Measurements from ENCODE around the gene WWOX.

WWOX gene

DNA sequence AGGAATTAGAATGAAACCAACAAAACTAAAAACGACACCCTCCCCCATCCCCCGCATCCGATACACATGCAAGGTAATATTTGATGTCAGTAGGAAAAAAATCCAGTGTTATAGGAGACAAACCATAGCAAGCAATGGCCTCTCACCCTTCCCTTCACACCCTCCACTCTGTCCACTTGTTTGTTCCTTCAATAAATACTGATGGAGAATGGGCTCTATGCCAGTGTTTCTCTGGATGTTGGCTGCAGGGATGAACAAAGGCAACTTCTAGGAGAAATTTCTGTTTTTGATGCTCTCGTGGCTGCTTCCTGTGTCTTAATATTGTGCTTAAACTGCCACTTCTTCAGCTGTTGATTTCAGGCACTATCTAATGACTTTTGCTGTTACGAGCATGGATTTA, 98.8 kb downstream of the WWOX start:
- FAIRE-seq: no peak

DNA sequence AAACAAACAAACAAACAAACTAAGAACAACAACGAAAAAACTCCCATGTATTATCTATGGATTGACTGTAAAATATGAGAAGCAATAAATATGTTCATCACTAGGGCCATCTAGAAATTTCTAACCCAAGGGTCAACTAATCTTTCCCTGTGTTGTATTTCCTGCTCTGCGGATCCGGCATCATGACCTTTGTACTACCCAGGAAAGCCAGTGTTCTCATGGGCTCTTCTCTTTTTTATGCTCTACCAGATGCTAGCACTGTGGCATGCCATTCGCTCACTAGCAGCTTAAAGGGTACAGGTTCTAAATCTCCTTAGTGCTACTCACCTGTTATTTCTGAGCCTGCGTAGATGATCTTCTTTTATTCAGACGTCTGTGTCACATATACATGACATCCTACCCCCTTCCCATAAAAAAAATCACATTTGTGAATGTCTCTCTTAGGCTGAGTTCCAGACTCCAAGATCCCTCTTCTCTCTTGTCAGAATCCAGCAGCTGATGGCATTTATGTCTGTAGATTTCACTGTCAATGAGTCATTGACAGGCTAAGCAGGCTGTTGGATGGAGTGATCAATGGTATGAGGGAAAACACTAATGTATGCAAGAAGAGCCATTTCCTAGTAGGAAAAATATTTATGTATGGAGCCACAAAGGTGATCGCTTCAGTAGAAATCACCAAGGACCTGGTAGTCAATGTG, 100.0 kb downstream of the WWOX start:
- no peak for FAIRE-seq

DNA sequence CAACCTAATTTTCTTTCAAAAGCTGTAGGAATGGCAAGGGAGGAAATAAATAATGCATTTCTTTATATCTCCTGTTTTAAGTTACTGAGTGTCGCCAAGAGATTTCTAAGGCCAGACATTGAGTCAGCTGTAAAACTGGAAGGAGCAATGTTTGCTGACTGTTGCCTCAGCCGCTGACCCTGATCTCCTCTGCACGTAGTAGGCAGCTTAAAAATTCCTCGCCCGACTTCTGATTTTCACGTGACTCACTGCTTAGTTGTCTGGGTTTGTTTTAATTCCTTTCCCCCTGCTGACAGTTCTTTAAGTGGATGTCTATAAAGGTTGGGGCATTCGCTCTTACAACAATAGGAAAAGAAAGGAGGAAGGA, 100.6 kb downstream of the WWOX start:
- no peak for FAIRE-seq

DNA sequence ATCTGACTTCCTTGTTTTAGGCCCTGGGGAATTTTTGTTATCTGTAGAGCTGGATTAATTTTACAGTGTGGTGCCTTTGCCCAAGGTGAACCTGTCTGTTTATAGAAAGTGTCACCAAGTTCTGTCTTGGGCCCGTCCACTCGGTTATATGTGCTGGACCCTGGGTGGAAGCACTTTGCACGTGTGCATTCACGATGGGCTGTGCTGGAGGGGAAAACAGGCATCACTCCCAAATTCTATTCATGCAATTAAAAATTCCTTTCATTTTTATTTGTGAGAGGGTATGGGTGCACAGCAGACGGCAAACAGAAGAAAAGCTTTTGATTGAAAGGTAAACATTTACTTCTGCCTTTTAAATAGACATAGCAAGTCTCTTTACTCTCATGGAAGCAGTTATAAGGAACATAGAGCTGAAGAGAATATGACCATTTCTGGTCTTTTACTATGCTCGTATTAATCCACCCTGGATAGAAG, 101.2 kb downstream of the WWOX start:
- FAIRE-seq: no peak

DNA sequence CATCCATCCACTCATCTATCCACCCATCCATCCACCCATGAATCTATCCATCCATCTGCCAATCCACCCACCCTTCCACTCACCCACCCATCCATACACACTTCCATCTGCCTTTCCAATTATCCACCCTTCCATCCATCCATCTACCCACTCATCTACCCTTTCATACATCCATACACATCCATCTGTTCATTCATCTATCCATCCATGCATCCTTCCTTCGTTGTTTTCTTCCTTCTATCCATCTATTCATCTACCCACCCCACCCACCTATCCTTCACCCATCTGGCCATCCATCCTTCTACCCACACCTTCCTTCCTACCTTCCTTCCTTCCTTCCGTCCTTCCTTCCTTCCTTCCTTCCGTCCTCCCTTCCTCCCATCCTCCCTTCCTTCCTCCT, 106.1 kb downstream of the WWOX start:
- FAIRE-seq: no peak

DNA sequence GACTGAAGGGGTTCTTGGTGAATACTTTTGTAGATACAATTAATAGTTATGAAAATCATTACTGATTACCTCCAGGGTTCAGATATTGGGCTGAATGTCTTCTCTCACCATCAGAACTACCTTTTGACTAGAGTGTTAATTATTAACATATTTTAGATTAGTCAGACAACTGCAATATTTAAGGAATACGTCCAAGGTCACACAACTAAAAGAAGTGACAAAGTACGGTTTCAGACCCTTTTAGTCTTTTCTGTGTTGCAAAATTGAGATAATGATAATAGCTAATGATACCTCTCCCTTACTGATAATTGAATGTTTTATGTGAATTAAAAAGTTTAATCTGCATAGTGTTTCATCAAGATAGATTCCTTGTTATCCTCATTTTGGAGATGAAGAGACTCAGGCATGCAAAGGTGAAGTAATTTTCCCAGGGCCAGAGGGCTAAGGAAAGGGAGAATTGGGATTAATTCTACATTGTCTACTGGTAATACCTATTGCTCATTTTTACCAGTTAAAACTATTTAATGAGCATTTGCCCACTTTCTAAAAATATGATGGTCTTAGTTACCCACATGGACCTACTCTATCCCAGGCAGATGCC, 107.3 kb downstream of the WWOX start:
- no peak for FAIRE-seq

DNA sequence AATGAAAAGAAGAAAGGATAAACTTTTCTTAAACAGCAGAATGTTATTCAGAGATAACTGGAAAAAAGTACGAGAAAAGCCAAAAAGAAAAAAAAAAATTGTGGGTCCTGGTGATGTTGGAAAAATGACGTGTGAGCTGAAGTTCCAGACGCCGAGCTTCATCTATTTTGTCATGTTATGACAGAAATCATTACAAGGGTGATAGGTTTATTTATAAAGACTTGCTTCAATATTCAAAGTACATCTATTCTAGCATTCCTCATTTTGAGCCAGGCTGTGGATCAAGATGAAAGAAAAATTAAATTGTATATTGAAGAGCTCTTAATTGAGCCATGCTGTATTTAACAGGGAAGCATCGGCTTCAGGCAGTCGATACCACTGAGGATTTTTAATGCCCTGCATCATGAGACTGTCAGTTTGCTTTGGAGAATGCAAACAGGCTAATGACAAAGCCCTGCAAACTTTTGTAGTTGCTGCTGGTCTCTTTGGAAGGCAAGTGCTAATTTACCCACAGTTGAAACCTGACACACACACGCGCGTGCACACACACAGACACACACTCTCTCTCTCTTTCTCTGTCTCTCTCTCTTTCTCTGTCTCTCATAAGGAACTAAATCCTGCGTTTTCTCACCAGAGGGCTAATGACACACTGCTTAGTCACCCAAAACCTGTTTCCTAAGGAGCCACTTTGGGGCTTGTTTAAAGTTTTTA, 110.7 kb downstream of the WWOX start:
- no peak for FAIRE-seq

DNA sequence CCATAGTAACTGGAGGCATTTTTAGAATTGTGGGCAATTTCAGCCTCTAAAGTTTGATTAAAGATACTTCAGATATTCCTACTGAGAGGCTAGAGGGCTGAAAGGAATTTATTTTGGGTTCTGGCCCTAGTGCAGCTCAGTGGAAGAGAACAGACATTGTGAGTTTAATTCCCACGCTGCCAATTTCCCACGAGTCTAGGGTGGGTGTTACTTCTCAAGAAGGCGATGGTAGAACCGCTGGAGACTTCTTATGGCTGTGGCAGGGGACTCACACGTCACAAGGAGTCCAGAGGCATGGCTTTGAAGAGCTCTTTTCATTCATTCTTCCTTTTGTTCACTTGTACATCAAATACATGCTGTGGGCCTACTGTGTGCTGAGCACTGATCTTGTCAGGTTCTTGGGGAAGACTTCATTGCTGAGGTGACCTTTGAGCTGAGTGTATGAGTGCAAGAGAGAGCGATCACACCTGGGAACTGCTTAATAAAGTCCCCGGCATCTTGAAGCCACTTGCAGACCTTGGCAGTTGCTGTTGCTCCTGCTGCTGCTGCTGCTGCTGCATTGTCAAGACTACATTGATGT, 111.7 kb downstream of the WWOX start:
- no peak for FAIRE-seq

DNA sequence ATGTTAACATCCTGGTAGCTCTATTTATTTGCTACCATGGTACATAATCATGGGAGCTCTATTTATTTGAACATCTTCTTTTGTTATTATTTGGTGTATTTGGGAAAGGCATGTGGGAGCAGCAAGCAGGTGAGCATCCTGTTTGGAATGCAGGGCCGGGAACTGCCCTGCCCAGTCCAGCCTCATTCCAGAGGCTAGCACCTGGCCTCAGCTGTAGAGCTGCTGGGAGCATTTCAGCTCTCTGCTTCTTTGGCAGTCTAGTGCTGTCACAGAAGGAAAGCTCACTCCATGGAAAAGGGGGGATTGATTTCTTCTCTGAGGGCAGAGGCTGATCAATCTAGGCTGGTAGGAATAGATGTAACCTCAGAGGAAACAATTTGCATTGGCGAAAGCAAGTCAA, 112.5 kb downstream of the WWOX start:
- FAIRE-seq: no peak

DNA sequence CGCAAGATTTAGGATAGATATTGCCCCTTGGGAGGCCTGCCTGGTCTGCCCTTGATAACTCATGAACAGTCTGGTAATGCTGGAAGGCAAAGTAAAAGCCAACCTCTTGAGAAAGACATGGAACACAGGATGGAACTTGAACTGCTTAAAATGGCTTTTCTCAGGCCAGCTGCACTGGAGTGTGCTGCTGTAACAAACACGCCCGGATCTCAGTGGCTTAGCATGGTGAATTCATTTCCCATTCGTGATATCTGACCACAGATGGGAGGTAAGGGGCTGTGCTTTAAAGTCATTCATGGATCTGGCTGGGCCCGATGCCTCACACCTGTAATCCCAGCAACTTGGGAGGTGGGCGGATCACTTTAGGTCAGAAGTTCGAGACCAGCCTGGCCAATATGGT, 113.2 kb downstream of the WWOX start:
- FAIRE-seq: no peak

DNA sequence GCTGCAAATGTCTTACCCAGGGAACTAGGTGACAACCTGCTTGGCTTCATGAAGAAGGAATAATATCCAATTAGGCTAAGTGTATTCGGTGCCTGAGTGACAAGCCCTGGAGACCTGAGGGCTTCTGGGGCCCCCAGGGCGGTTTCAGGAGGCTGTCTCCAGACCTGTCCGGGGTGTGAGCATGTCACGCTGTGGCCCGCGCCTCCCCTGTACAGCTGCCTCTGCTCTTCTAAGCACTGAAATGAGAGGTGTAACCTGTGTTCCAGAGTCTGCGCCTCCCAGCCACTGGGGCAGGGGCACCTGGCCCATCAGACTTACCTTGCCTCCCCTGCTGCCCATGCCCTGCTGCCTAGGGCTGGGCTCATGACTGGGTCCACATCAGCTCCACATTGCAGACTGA, 114.3 kb downstream of the WWOX start:
- FAIRE-seq: no peak

DNA sequence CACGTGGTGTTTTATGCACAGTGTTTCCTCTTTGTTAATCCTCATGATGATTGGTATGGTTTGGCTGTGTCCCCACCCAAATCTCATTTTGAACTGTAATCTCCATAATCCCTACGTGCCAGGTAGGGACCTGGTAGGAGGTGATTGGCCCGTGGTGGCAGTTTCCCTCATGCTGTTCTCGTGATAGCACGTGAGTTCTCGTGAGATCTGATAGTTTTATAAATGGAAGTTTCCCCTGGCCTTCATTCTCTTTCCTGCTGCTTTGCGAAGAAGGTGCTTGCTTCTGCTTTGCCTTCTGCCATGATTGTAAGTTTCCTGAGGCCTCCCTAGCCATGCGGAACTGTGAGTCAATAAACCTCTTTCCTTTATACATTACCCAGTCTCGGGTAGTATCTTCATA, 115.8 kb downstream of the WWOX start:
- no peak for FAIRE-seq

DNA sequence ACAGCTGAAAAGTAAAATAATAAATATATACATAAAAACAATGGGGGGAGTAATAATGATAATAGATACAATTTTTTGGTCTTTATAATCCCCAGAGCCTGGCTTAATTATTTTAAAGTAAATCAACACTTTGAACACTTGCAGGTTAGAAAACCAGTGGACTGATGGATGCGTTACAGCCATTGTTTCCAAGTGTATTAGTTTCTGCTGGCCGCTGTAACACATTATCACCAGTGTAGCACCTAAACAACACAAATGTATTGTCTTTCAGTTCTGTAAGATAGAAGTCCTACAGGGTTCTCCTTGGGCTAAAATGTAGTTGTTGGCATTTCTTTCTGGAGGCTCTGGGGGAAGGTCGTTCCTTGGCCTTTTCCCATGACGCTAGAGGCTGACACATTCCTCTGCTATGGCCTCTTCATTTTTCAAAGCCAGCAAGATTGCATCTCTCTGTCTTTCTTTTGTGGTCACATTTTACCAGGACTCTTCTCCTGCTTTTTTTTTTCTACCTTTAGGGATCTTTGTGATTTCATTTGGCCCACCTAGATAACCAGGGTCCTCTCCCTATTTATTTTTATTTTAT, 116.8 kb downstream of the WWOX start:
- FAIRE-seq: no peak

DNA sequence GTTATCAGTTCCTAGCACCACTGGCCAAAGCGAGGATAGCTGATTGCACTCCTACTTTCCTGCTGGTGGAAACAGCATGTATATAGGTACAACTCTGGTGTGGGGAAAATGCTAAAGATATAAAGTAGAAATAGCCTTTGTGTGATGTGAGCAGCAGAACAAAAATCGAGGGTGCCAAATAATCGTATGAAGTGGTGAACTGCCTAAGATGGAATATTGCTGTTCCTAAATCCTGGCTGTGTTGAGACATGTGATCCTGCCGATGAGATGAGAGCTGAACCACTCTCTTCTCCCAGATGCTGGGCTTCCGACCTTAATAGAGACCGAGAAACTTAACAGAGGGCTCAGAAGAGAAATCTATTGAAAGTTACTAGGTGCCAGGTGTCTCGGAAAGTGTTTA, 117.8 kb downstream of the WWOX start:
- no peak for FAIRE-seq

DNA sequence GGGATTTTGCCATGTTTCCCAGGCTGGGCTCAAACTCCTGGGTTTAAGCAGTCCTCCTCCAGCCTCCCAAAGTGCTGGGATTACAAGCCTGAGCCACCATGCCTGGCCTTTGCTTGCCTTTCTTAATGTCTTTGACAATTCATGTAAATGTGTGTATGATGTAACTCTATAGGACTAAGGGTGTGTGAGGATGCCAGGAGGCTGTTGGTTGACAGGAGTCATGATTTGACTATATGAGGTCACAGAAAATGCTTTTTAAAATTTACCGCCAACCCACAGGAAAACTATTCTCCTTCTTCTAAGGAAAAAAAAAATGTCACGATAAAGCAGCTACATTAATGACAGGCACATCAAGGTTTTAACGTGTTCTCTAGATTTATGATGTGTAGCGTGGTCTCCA, 118.8 kb downstream of the WWOX start:
- no peak for FAIRE-seq

DNA sequence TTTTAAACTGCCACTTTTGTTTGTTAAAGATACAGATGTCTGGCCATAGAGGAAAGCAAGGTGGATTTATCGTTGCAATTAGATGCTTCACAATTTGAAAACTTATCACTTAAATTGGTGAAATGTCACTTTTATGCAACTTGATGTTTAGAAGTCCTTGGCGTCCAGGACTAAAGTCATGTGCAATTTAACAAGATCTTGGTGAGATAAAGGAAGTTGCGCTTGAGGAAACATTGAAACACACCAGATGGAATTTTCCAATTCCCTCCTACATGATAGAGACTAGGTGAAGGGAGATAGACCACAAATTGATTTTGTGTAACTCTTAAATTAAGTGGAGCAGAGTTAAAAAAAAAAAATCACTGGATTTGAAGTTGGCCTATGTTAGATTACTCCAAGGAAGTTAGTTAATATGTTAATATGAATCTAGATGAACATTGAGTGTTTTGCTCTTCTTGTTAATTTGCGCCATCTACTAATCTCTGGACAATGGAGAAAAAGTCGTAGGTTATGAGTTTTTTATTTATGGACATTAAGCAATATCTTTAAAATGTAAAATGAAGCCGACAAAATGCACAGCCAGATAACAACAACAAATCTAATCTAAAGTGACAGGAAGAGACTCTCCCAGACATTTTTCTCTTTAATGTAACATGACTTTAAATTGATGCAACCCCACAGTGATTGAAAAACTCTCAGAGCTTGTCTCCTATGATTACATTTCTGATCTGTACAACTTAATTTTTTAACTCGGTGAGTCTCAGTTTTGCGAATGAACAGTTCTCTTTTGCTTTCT, 119.6 kb downstream of the WWOX start:
- no peak for FAIRE-seq

DNA sequence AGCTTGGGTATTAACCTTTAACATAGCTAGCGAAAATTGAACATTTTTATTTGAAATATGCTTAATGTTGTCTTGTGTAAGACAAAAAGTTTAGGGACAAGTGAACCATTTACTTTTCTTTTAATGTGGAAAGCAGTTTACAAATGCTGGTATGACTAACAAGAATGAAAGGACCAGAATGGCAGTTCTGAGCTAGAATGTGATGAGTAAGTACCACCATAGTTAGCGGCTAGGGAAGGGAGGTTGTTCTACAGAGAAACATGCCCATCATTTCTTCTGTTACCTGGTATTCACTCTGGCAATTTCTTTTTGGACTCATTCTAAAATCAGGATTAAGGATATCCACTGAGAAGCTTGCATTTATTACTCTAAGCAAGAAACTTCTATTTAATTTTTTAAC, 121.1 kb downstream of the WWOX start:
- no peak for FAIRE-seq

DNA sequence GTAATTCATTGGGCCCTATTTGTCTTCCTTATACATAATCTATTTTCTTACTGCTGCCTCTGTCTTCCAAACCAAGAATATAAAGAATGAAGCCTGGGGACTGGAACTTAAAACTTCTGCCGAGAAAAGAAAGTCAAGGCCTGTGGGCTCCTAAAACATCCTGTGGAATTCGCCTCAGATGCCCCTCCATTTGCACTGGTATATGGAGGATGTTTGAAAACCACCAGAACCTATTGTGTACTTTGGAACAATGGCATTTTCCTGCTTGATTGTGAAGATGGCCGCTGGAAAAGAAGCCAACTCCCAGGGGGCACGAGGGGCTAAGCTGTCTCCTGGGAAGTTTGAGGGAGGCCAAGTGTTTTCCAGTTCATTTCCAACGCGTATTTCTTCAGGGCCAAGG, 122.4 kb downstream of the WWOX start:
- FAIRE-seq: no peak

DNA sequence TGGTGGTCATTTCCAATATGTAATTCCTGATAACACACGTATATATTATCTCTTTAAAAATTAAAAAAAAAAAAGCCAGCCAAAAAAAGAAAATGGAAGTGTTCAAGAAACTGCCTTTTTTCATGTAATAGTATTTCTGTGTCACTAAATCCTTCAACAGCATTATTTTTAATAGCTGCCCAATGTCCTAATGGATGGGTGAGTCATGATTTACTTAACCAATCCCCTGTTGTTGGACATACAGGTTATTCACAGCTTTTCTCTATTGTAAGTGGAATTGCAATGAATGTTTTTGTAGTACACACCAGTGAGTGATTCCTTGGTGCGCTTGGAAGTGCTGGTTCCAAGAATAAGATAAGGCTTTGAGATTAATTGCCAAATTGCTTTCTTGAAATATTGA, 124.9 kb downstream of the WWOX start:
- no peak for FAIRE-seq

DNA sequence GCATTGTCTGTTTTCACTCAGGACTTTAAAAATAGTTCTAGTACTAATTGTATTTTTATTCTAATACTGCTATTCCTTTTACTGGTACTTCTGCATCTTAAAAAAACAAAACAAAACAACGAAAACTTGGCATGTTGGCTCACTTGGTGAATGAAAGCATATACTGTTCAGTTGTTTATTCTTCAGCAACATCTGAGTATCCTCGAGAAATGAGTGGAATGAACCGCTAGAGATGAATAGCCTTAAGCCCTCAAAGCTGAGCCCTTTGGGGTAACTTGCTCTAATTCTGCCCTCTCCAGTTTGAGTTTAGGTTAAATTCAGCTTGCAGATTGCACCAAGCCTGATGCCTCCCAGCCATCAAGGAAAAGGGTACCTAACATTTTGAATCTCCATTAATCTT, 126.5 kb downstream of the WWOX start:
- FAIRE-seq: no peak

DNA sequence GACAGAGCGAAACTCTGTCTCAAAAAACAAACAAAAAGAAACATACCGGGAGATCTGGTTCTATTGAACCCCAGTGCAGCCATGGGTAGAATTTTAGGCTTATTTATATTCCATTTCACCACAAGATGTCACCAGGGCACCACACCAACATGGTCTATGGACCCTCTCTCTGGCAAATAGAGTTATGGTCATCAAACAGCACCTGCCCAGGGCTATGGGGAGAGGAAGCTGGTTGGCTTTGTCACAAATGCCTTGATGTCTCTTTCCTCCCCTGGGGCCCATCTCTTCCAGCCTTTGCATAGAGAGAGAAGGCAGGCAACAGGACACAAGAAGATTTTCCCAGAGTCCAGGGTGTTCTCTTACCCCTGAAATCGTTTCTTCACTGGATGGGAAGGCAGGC, 128.4 kb downstream of the WWOX start:
- FAIRE-seq: no peak

DNA sequence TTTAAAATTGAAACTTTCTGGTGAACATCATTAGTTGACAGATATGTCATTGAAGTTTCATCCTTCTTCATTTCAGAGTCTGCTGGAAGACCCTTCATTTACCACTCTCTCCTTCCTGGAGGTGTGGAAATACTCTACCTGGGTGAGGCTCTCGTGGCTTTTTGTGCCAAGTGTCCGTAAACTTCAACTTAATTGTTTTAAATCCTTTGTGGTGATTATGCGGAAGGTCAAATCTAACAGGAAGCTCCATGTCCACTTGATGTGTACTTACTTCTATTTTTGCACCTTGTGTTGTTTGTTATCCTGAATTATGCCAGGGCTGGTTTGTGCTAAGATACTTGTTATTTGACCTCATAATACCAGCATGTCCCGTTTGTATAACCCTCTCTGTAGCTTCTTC, 129.2 kb downstream of the WWOX start:
- FAIRE-seq: no peak

DNA sequence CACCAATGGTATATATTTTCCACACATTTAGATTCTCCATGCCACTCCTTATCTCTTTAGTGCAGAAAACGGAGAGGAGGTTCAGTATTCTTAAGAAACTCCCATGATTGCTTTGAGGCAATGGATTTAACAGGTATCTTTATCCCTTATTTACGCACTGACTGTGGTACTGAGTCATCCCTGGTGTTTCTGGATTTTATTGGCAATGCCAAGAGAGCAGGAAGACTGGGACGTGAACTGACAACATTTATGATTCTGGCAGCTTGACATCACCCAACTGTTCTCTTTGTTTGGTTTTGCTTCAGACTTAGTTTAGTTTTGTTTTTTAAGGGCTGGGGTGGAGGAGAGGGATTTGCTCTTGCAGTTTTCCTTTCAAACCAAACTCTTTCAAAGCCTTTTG, 131.4 kb downstream of the WWOX start:
- no peak for FAIRE-seq

All from TTC549 (cell line).